ENCODE results near the gene TBR1. TPM values are rescaled to one million over a fixed set of nuclear protein-coding genes. Genes with fewer than 3 reads are reported as not detected.

TBR1 gene
- total and polyA plus RNA-seq, 4 donors = under 0.01 TPM; not detected in 3

- TF ChIP-seq ZBTB33 (IDR thresholded peaks at IDR 0.05) (no peak), HNF4G (IDR thresholded peaks at IDR 0.05) (no peak), NR2F2 (IDR thresholded peaks at IDR 0.05) (no peak)
Observed at GRCh38 chr2:161421686-161422085, 5.6 kb downstream of the TBR1 start (continued).

GRCh38 chr2:161422816-161423403 lies 6.8 kb downstream of the TBR1 start:
- WGBS = 18% methylated on average over 11 of the region's 11 CpGs
- no peak overlapping the region for H3K27ac ChIP-seq (ENCODE audit: low read depth in 1 of 2, low read length in 2 of 2)
- no peak overlapping the region for H3K9ac ChIP-seq (ENCODE audit: low read depth in 1 of 2, low read length in 2 of 2)
- peaks cover 1 to 47% (median 27%) of the 10 kb centered on the region in 4 donors for H3K27me3 ChIP-seq (ENCODE audit: control insufficient read depth in 4 of 4, insufficient read depth in 4 of 4, low read length in 3 of 4)
- no peak for TF ChIP-seq MAX (IDR thresholded peaks at IDR 0.05)
- no peak for TF ChIP-seq YY1 (IDR thresholded peaks at IDR 0.05)
- no peak for TF ChIP-seq TAF1 (conservative IDR thresholded peaks at IDR 0.05)
- TF ChIP-seq ZBTB33 (IDR thresholded peaks at IDR 0.05) = no peak
- TF ChIP-seq FOXA1 (IDR thresholded peaks at IDR 0.05) = no peak
- TF ChIP-seq HNF4G (IDR thresholded peaks at IDR 0.05) = no peak
- TF ChIP-seq HNF4A (conservative IDR thresholded peaks at IDR 0.05) = no peak
- TF ChIP-seq RXRA (IDR thresholded peaks at IDR 0.05) = no peak
- no peak for TF ChIP-seq RAD21 (IDR thresholded peaks at IDR 0.05)
- TF ChIP-seq EGR1 (IDR thresholded peaks at IDR 0.05; ENCODE audit: low read depth in 2 of 2) = no peak
- TF ChIP-seq CTCF (IDR thresholded peaks at IDR 0.05; ENCODE audit: low read depth, low read length, missing input control) = no peak
- TF ChIP-seq NR2F2 (IDR thresholded peaks at IDR 0.05) = no peak
- TF ChIP-seq JUND (IDR thresholded peaks at IDR 0.05) = no peak
- no peak for TF ChIP-seq ATF3 (IDR thresholded peaks at IDR 0.05)
- no peak for TF ChIP-seq FOXA2 (IDR thresholded peaks at IDR 0.05)
- TF ChIP-seq GABPA (IDR thresholded peaks at IDR 0.05 in 1 of 2, conservative IDR thresholded peaks at IDR 0.05 in 1 of 2) = no peak
- TF ChIP-seq SP1 (IDR thresholded peaks at IDR 0.05) = no peak
- no peak for TF ChIP-seq REST (IDR thresholded peaks at IDR 0.05)
- H3K36me3 ChIP-seq (ENCODE audit: control insufficient read depth in 4 of 4, insufficient read depth in 3 of 4, low read depth in 1 of 4, low read length in 3 of 4) = no peaks in the 10 kb centered on the region
- peak overlapping the region in 1 of 3 donors; percentile 35 for H3K4me3 ChIP-seq (ENCODE audit: low read depth in 1 of 3, low read length in 3 of 3)
- DNase-seq (ENCODE audit: low spot score) = no peak
- H3K9me3 ChIP-seq (ENCODE audit: control insufficient read depth in 4 of 4, low read length in 3 of 4) = peaks cover 1 to 19% (median 3%) of the 10 kb centered on the region in 4 donors
- peaks cover 11 to 19% (median 14%) of the 10 kb centered on the region in 4 donors for H3K4me1 ChIP-seq (ENCODE audit: control insufficient read depth in 4 of 4, insufficient read depth in 4 of 4, low read length in 3 of 4)

Data from liver (tissue), 9 donors.